Stimulated activated CD8-positive, alpha-beta memory T cell treated with anti-CD3 and anti-CD28 coated beads, Interleukin-7, amount 100 ng/mL, for 4 hours (primary cell): ENCODE measurements around the gene IDUA.

Experiments
- DNase-seq, 2 donors: peaks; one replicate each; pipeline ENCODE4 v3.0.0-alpha.2; 2020; ENCODE audit warnings: low read depth in 2 of 2

Gene IDUA

GRCh38 chr4:1000686-1001260, 13.9 kb downstream of the IDUA start:
- DNase-seq = no peak

GRCh38 chr4:1001561-1002130, 14.8 kb downstream of the IDUA start:
- no peak for DNase-seq

GRCh38 chr4:1002131-1002630, 15.3 kb downstream of the IDUA start:
- DNase-seq = no peak

GRCh38 chr4:1002631-1003251, 15.9 kb downstream of the IDUA start:
- no peak for DNase-seq

GRCh38 chr4:1003271-1004070, 16.6 kb downstream of the IDUA start:
- DNase-seq = no peak

GRCh38 chr4:1004071-1004418, 17.2 kb downstream of the IDUA start:
- no peak for DNase-seq

GRCh38 chr4:1004557-1005485, 18.0 kb downstream of the IDUA start:
- no peak for DNase-seq

GRCh38 chr4:1006856-1007255, 20.0 kb downstream of the IDUA start:
- no peak for DNase-seq

- peak in 1 of 2 donors; percentile 14 for DNase-seq
Observed at GRCh38 chr4:1008840-1009541, 22.1 kb downstream of the IDUA start.

GRCh38 chr4:1009542-1010394, 22.9 kb downstream of the IDUA start:
- DNase-seq = peak; percentile 34 to 68

- DNase-seq = peak; percentile 38 to 55
Observed at GRCh38 chr4:1010395-1011021, 23.7 kb downstream of the IDUA start.

- DNase-seq = peak; percentile 75 to 89
Observed at GRCh38 chr4:1011022-1011665, 24.3 kb downstream of the IDUA start, which contains the start of gene FGFRL1. TSS of gene FGFRL1 (plus strand) at chr4:1011626. CDS start at chr4:1012486, 860 bp downstream.

GRCh38 chr4:1011666-1012033, 24.8 kb downstream of the IDUA start:
- DNase-seq = no peak

GRCh38 chr4:1012034-1012739, 25.3 kb downstream of the IDUA start:
- DNase-seq = peak in 1 of 2 donors; percentile 25

GRCh38 chr4:1013225-1014073, 26.6 kb downstream of the IDUA start:
- no peak for DNase-seq

- DNase-seq = no peak
Observed at GRCh38 chr4:1014291-1015167, 27.7 kb downstream of the IDUA start.
